Activated naive CD8-positive, alpha-beta T cell treated with anti-CD3 and anti-CD28 coated beads for 36 hours (primary cell): ENCODE data around the gene ZFAND3. TPM values are rescaled to one million over a fixed set of nuclear protein-coding genes. Genes with fewer than 3 reads are reported as not detected.

Source experiments
- DNase-seq: peaks from one replicate; pipeline ENCODE4 v3.0.0; 2021
- H3K27ac Mint-ChIP-seq: one replicate; pipeline ENCODE4 v1.8.0; 2022; ENCODE audit warnings: mild to moderate bottlenecking, moderate library complexity, mixed read lengths
- H3K27me3 Mint-ChIP-seq: one replicate; pipeline ENCODE4 v1.8.0; 2022; ENCODE audit warnings: mild to moderate bottlenecking, mixed read lengths
- H3K36me3 Mint-ChIP-seq: one replicate; pipeline ENCODE4 v1.8.0; 2021; ENCODE audit warnings: mild to moderate bottlenecking, mixed read lengths
- H3K4me1 Mint-ChIP-seq: one replicate; pipeline ENCODE4 v1.8.0; 2021; ENCODE audit warnings: mixed read lengths
- H3K4me3 Mint-ChIP-seq: one replicate; pipeline ENCODE4 v1.8.0; 2022; ENCODE audit warnings: mild to moderate bottlenecking, moderate library complexity, mixed read lengths
- H3K9me3 Mint-ChIP-seq: one replicate; pipeline ENCODE4 v1.8.0; 2022; ENCODE audit warnings: mixed read lengths
- total RNA-seq, 2 experiments: library from RNA; stranded (reverse); gene quantifications; one replicate each; pipeline ENCODE4 v1.2.3, GENCODE V29; 2021

The ZFAND3 gene
- total RNA-seq, 2 experiments from 2014 or later: 36.3 to 38.5 TPM

GRCh38 chr6:38065734-38066305, 246.3 kb downstream of the ZFAND3 start:
- Mint-ChIP-seq H3K27ac (no peak overlapping the region), H3K27me3 (no peaks in the 10 kb centered on the region), H3K4me1 (peaks cover 12% of the 10 kb centered on the region), H3K9me3 (no peaks in the 10 kb centered on the region), H3K4me3 (no peak overlapping the region), H3K36me3 (peaks cover 40% of the 10 kb centered on the region)
- DNase-seq: no peak

- Mint-ChIP-seq H3K4me1 (peaks cover 12% of the 10 kb centered on the region), H3K4me3 (no peak overlapping the region), H3K27ac (no peak overlapping the region)
Observed at GRCh38 chr6:38067263-38067980, 247.9 kb downstream of the ZFAND3 start.

GRCh38 chr6:38068854-38069590, 249.5 kb downstream of the ZFAND3 start:
- no peak overlapping the region for H3K27ac Mint-ChIP-seq
- no peak for DNase-seq
- peaks cover 22% of the 10 kb centered on the region for H3K36me3 Mint-ChIP-seq
- H3K4me1 Mint-ChIP-seq: peaks cover 14% of the 10 kb centered on the region
- no peaks in the 10 kb centered on the region for H3K27me3 Mint-ChIP-seq
- H3K9me3 Mint-ChIP-seq: no peaks in the 10 kb centered on the region
- H3K4me3 Mint-ChIP-seq: no peak overlapping the region

More at GRCh38 chr6:38067263-38067980, 247.9 kb downstream of the ZFAND3 start:
- no peak for DNase-seq
- Mint-ChIP-seq H3K27me3 (no peaks in the 10 kb centered on the region), H3K36me3 (peaks cover 31% of the 10 kb centered on the region), H3K9me3 (no peaks in the 10 kb centered on the region)

GRCh38 chr6:38077488-38078030, 258.0 kb downstream of the ZFAND3 start:
- no peaks in the 10 kb centered on the region for H3K27me3 Mint-ChIP-seq
- no peak overlapping the region for H3K4me3 Mint-ChIP-seq
- DNase-seq: no peak
- no peaks in the 10 kb centered on the region for H3K9me3 Mint-ChIP-seq
- peaks cover 4% of the 10 kb centered on the region for H3K4me1 Mint-ChIP-seq
- H3K27ac Mint-ChIP-seq: no peak overlapping the region
- peaks cover 18% of the 10 kb centered on the region for H3K36me3 Mint-ChIP-seq

GRCh38 chr6:38078671-38079070, 259.1 kb downstream of the ZFAND3 start:
- Mint-ChIP-seq H3K36me3 (peaks cover 16% of the 10 kb centered on the region), H3K4me1 (peaks cover 2% of the 10 kb centered on the region), H3K27me3 (no peaks in the 10 kb centered on the region), H3K27ac (no peak overlapping the region), H3K4me3 (no peak overlapping the region), H3K9me3 (no peaks in the 10 kb centered on the region)
- no peak for DNase-seq

GRCh38 chr6:38079107-38079506, 259.6 kb downstream of the ZFAND3 start:
- Mint-ChIP-seq H3K36me3 (peaks cover 16% of the 10 kb centered on the region), H3K9me3 (no peaks in the 10 kb centered on the region), H3K27me3 (no peaks in the 10 kb centered on the region), H3K4me1 (peaks cover 2% of the 10 kb centered on the region), H3K27ac (no peak overlapping the region), H3K4me3 (no peak overlapping the region)
- DNase-seq: no peak

- H3K36me3 Mint-ChIP-seq: peaks cover 17% of the 10 kb centered on the region
- peaks cover 2% of the 10 kb centered on the region for H3K4me1 Mint-ChIP-seq
- DNase-seq: no peak
- no peaks in the 10 kb centered on the region for H3K9me3 Mint-ChIP-seq
- H3K27ac Mint-ChIP-seq: no peak overlapping the region
- H3K27me3 Mint-ChIP-seq: no peaks in the 10 kb centered on the region
- H3K4me3 Mint-ChIP-seq: no peak overlapping the region
Observed at GRCh38 chr6:38079537-38079936, 260.0 kb downstream of the ZFAND3 start.

GRCh38 chr6:38080360-38080759, 260.8 kb downstream of the ZFAND3 start:
- Mint-ChIP-seq H3K4me1 (peaks cover 2% of the 10 kb centered on the region), H3K4me3 (no peak overlapping the region), H3K36me3 (peaks cover 14% of the 10 kb centered on the region), H3K9me3 (no peaks in the 10 kb centered on the region), H3K27ac (no peak overlapping the region), H3K27me3 (no peaks in the 10 kb centered on the region)
- no peak for DNase-seq

- Mint-ChIP-seq H3K36me3 (peaks cover 17% of the 10 kb centered on the region), H3K27me3 (no peaks in the 10 kb centered on the region), H3K9me3 (no peaks in the 10 kb centered on the region), H3K27ac (no peak overlapping the region), H3K4me3 (no peak overlapping the region), H3K4me1 (peaks cover 2% of the 10 kb centered on the region)
- DNase-seq: no peak
Observed at GRCh38 chr6:38080889-38081288, 261.4 kb downstream of the ZFAND3 start.

GRCh38 chr6:38085031-38085430, 265.5 kb downstream of the ZFAND3 start:
- no peak overlapping the region for H3K27ac Mint-ChIP-seq
- DNase-seq: no peak
- no peaks in the 10 kb centered on the region for H3K27me3 Mint-ChIP-seq
- H3K4me3 Mint-ChIP-seq: no peak overlapping the region
- H3K9me3 Mint-ChIP-seq: no peaks in the 10 kb centered on the region
- H3K4me1 Mint-ChIP-seq: peaks cover 2% of the 10 kb centered on the region
- H3K36me3 Mint-ChIP-seq: peaks cover 26% of the 10 kb centered on the region

- Mint-ChIP-seq H3K27ac (no peak overlapping the region), H3K27me3 (no peaks in the 10 kb centered on the region), H3K9me3 (no peaks in the 10 kb centered on the region), H3K4me1 (no peaks in the 10 kb centered on the region), H3K4me3 (no peak overlapping the region), H3K36me3 (peaks cover 26% of the 10 kb centered on the region)
- DNase-seq: no peak
Observed at GRCh38 chr6:38086346-38086745, 266.8 kb downstream of the ZFAND3 start.

GRCh38 chr6:38088010-38088409, 268.5 kb downstream of the ZFAND3 start:
- no peaks in the 10 kb centered on the region for H3K9me3 Mint-ChIP-seq
- no peaks in the 10 kb centered on the region for H3K27me3 Mint-ChIP-seq
- no peak for DNase-seq
- no peaks in the 10 kb centered on the region for H3K4me1 Mint-ChIP-seq
- H3K27ac Mint-ChIP-seq: no peak overlapping the region
- no peak overlapping the region for H3K4me3 Mint-ChIP-seq
- H3K36me3 Mint-ChIP-seq: peaks cover 23% of the 10 kb centered on the region

- no peaks in the 10 kb centered on the region for H3K4me1 Mint-ChIP-seq
- peaks cover 23% of the 10 kb centered on the region for H3K36me3 Mint-ChIP-seq
Observed at GRCh38 chr6:38088829-38089228, 269.3 kb downstream of the ZFAND3 start.

GRCh38 chr6:38091613-38092012, 272.1 kb downstream of the ZFAND3 start:
- no peak overlapping the region for H3K4me3 Mint-ChIP-seq
- H3K9me3 Mint-ChIP-seq: no peaks in the 10 kb centered on the region
- H3K27me3 Mint-ChIP-seq: no peaks in the 10 kb centered on the region
- H3K36me3 Mint-ChIP-seq: peaks cover 10% of the 10 kb centered on the region
- no peak for DNase-seq
- H3K27ac Mint-ChIP-seq: no peak overlapping the region
- H3K4me1 Mint-ChIP-seq: peaks cover 6% of the 10 kb centered on the region

More at GRCh38 chr6:38088829-38089228, 269.3 kb downstream of the ZFAND3 start:
- Mint-ChIP-seq H3K27ac (no peak overlapping the region), H3K27me3 (no peaks in the 10 kb centered on the region), H3K4me3 (no peak overlapping the region), H3K9me3 (no peaks in the 10 kb centered on the region)
- DNase-seq: no peak

GRCh38 chr6:38092465-38092864, 272.9 kb downstream of the ZFAND3 start:
- H3K27ac Mint-ChIP-seq: no peak overlapping the region
- H3K27me3 Mint-ChIP-seq: no peaks in the 10 kb centered on the region
- H3K36me3 Mint-ChIP-seq: peaks cover 3% of the 10 kb centered on the region
- peaks cover 9% of the 10 kb centered on the region for H3K4me1 Mint-ChIP-seq
- no peak for DNase-seq
- no peak overlapping the region for H3K4me3 Mint-ChIP-seq
- no peaks in the 10 kb centered on the region for H3K9me3 Mint-ChIP-seq
